ENCODE results near the gene IRAK2. TPM values are rescaled to one million over a fixed set of nuclear protein-coding genes. Genes with fewer than 3 reads are reported as not detected.

IRAK2 gene
- total RNA-seq, 2 donors from 2014 or later, result 1.1 to 2.8 TPM

DNA sequence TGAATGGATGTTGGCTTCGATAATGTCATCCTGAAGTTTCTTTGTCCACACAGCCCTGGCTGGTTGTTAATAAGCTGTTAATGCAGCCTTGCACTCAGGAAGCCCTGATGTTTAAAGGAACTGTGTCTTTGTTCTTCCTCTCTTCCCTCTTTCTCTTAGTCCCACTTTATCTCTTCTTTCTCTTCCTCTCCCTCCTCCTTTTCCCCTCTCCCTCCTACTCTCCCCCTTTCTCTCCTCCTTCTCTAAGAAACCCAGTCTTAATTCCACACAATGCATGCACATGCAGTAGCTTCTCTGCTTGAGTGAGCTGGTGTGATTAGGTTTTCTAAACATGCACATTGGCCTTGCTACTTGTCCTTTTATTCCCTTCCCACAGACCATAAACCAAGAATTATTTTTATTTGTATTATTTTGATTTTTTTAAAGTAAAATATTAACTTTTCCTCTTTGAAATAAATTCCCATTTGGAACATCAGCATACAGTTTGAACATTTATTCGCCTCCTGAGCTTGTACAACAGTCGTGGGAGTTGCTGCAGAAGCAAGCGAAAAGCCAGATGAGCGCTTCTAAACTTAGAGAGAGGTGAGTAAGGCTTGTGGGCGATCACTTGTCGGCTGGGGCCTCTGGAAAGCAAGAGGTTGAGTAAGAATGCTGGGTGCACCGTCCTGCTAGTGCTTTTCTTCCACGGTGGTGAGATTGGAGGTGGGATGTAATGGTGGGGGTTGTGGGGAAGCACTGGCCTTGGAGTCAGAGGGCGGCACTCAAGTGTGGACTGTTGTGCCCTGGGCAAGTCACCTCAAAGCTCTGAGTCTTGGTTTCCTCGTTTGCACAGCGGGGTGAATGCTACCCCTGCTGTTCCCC, 120.8 kb downstream of the IRAK2 start:
- peaks cover 0 to 5% of the 10 kb centered on the region in 2 donors for H3K4me1 ChIP-seq
- TF ChIP-seq, protein P1, sequence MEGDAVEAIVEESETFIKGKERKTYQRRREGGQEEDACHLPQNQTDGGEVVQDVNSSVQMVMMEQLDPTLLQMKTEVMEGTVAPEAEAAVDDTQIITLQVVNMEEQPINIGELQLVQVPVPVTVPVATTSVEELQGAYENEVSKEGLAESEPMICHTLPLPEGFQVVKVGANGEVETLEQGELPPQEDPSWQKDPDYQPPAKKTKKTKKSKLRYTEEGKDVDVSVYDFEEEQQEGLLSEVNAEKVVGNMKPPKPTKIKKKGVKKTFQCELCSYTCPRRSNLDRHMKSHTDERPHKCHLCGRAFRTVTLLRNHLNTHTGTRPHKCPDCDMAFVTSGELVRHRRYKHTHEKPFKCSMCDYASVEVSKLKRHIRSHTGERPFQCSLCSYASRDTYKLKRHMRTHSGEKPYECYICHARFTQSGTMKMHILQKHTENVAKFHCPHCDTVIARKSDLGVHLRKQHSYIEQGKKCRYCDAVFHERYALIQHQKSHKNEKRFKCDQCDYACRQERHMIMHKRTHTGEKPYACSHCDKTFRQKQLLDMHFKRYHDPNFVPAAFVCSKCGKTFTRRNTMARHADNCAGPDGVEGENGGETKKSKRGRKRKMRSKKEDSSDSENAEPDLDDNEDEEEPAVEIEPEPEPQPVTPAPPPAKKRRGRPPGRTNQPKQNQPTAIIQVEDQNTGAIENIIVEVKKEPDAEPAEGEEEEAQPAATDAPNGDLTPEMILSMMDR (IDR thresholded peaks at IDR 0.05), result no peak
- no peak overlapping the region for H3K4me3 ChIP-seq
- H3K27me3 ChIP-seq, result no peaks in the 10 kb centered on the region
- no peak for DNase-seq (ENCODE audit: low spot score)
- no peaks in the 10 kb centered on the region for H3K9me3 ChIP-seq
- H3K36me3 ChIP-seq, result peaks cover 28% of the 10 kb centered on the region
- H3K27ac ChIP-seq, result no peak overlapping the region

DNA sequence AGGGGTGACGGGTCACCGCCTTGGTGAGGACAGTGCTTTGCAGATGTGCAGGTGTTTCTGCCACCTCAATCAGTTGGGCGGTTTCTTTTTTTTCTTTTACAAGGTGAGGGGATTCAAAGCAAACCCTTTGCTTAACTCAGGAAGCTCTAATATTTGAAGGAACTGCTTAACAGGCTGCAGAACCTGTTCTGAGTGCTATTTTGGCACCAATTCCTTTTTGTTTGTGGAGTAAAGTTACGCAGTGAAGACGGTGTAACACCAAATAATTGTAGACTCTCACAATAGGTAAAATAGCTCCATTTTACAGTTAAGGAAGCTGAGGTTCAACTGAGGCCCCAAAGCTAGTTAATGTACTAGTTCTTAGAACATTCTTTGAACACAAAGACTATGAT, 121.4 kb downstream of the IRAK2 start:
- Histone ChIP-seq H3K4me3 (no peak overlapping the region), H3K4me1 (peaks cover 0 to 5% of the 10 kb centered on the region in 2 donors), H3K27ac (no peak overlapping the region), H3K9me3 (no peaks in the 10 kb centered on the region), H3K36me3 (peaks cover 22% of the 10 kb centered on the region), H3K27me3 (no peaks in the 10 kb centered on the region)
- TF ChIP-seq, protein P1 (IDR thresholded peaks at IDR 0.05), result no peak
- no peak for DNase-seq (ENCODE audit: low spot score)

DNA sequence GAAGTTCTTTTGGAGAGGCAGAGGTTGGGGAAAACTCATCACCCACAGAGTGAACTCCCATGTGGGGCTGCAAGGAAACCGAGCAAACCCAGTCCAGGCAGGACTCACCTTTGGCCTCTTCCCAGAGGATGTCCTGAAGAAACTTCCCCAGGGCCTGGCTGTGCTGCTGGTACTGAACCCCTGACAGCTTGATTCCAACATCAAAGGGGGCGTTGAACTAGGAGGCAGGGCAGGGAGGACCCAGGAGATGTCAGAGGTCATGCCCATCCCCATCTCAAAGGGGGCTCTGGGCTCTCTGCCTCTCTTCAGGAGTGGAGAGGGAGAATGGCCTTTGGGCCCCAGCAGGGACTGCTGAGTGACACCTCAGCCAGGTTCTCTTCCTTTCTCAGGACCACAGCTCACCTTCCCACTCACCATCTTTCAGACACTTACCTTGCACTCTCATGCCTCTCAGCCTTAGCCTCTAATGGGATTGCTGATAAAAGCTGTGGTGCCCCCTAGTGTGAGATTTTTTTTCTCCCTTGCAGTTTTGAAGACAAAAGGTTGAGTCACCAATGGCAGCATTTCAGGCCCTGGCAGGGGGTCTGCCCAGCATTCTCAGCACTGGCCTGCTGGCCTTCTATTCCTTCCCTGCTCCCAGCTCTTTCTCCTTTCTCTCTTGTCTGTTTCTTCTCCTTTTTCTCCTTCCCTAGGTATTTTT, 122.0 kb downstream of the IRAK2 start:
- TF ChIP-seq, protein P1 (IDR thresholded peaks at IDR 0.05), result no peak
- Histone ChIP-seq H3K27me3 (no peaks in the 10 kb centered on the region), H3K4me3 (no peak overlapping the region), H3K27ac (no peak overlapping the region), H3K36me3 (peaks cover 19% of the 10 kb centered on the region), H3K9me3 (no peaks in the 10 kb centered on the region), H3K4me1 (peaks cover 0 to 5% of the 10 kb centered on the region in 2 donors)
- DNase-seq (ENCODE audit: low spot score), result no peak

DNA sequence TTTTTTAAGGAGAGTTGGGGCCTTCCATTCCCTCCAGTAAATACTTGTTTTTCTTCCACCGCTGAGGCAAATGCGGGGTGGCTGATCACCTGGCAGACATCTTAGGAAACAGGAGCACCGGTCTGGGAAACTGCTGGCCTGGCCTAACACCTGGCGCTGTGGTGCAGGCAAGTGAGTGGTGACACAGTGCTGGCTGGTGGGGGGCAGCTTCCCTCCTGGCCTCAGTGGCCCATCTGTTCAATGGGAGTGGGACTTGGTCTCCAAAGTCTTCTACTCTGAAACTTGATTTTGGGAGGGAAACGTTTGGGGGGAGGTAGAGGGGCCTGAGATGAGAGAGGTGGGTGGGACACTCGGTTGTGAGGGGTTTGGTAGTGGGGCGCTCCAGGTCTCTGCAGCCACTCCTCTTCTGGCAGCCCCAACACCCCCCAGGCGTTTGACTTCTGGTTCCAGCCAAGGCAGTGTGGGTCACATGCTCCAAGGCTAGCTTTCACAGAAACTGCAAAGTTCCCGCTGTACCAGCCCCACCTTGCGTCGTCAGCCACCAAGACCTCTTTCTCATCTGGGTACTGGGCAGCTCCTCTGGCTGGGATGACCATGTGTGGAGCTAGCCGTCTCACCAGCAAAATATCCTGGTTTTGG, 123.3 kb downstream of the IRAK2 start:
- no peak for DNase-seq (ENCODE audit: low spot score)
- H3K9me3 ChIP-seq, result no peaks in the 10 kb centered on the region
- H3K4me3 ChIP-seq, result no peak overlapping the region
- peaks cover 19% of the 10 kb centered on the region for H3K36me3 ChIP-seq
- H3K4me1 ChIP-seq, result peaks cover 0 to 12% of the 10 kb centered on the region in 2 donors
- H3K27ac ChIP-seq, result no peak overlapping the region
- TF ChIP-seq, protein P1 (IDR thresholded peaks at IDR 0.05), result no peak
- H3K27me3 ChIP-seq, result no peaks in the 10 kb centered on the region

- TF ChIP-seq, protein P1 (IDR thresholded peaks at IDR 0.05), result no peak
- Histone ChIP-seq H3K36me3 (peaks cover 19% of the 10 kb centered on the region), H3K9me3 (no peaks in the 10 kb centered on the region), H3K27me3 (no peaks in the 10 kb centered on the region), H3K4me1 (peaks cover 0 to 10% of the 10 kb centered on the region in 2 donors), H3K4me3 (no peak overlapping the region), H3K27ac (no peak overlapping the region)
- no peak for DNase-seq (ENCODE audit: low spot score)
Measured at GRCh38 chr3:10288575-10288960, 123.8 kb downstream of the IRAK2 start.
